ENCODE data around the gene NAALADL1. TPM values are rescaled to one million over a fixed set of nuclear protein-coding genes. Genes with fewer than 3 reads are reported as not detected.

Gene NAALADL1
- total and polyA plus RNA-seq, 2 of the 4 experiments (the other 2 are of a cell fraction) = 3.8 to 5.8 TPM

DNA sequence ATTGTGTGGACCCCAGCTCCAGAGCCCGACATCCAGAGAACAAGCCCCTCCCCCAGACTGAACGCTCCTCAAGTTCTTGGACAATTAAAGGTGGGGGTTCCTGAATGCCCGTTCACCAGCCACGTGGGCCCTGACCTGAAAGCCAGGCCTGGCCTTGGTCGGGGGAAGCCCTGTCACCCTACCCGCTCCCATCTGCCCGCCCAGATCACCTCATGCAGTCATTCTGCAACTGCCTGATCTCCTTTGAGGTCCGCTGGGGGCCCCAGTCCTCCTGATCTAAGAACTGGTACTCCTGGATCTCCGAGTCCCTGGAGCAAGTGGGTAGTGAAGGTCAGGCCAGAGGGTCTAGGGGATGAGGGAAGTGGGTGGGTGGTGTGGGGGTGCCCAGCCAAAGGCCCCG lies 9.1 kb upstream of the NAALADL1 start:
- Histone ChIP-seq H3K4ac (ENCODE audit: low read depth, low read length) (no peak overlapping the region), H3K9me1 (ENCODE audit: insufficient read depth, low read length) (no peaks in the 10 kb centered on the region; the same call in 1 of the 2 replicates), H3K14ac (replicated peaks; ENCODE audit: low read depth, low read length) (no peak overlapping the region), H3K56ac (ENCODE audit: extremely low read depth, insufficient read depth, low read length) (no peak overlapping the region), H2AK5ac (ENCODE audit: low read depth, low read length) (no peak overlapping the region), H3K4me2 (ENCODE audit: low read depth, low read length) (no peak overlapping the region), H3K23ac (ENCODE audit: low read depth, low read length) (no peak overlapping the region), H2AFZ (replicated peaks; ENCODE audit: low read length, poor library complexity) (no peak overlapping the region), H2BK5ac (ENCODE audit: low read depth, low read length, poor library complexity, severe bottlenecking) (no peak overlapping the region), H2BK15ac (ENCODE audit: low read depth, low read length) (no peak overlapping the region), H3K27ac (ENCODE audit: insufficient read depth, low read length) (no peak overlapping the region), H2BK120ac (ENCODE audit: low read depth, low read length) (no peak overlapping the region), H2AK9ac (replicated peaks; ENCODE audit: low read depth, low read length, poor library complexity) (no peak overlapping the region), H3K18ac (ENCODE audit: low read depth, low read length) (no peak overlapping the region), H4K20me1 (ENCODE audit: insufficient read depth, low read length) (no peaks in the 10 kb centered on the region), H4K8ac (ENCODE audit: low read depth in 2 of 2, low read length in 2 of 2) (no peak overlapping the region), H4K5ac (ENCODE audit: low read depth, low read length) (no peak overlapping the region), H4K91ac (ENCODE audit: insufficient read depth, low read depth, low read length) (no peak overlapping the region), H3K27me3 (ENCODE audit: control insufficient read depth, insufficient read depth, low read length) (peaks cover 8% of the 10 kb centered on the region; the same call in 1 of the 2 replicates), H3K36me3 (ENCODE audit: control insufficient read depth, insufficient read depth, low read length) (no peaks in the 10 kb centered on the region), H3K4me1 (ENCODE audit: control insufficient read depth, insufficient read depth, low read length) (no peaks in the 10 kb centered on the region), H2BK20ac (ENCODE audit: low read depth, low read length) (no peak overlapping the region), H3K4me3 (ENCODE audit: insufficient read depth, low read depth, low read length) (no peak overlapping the region), H3K79me1 (ENCODE audit: low read depth in 1 of 2, low read length in 2 of 2) (no peaks in the 10 kb centered on the region), H3K9me3 (ENCODE audit: control insufficient read depth, insufficient read depth, low read length) (no peaks in the 10 kb centered on the region), H3K9ac (ENCODE audit: low read depth, low read length) (no peak overlapping the region)
- ATAC-seq (ENCODE audit: low read depth) = no peak
- POLR2A ChIA-PET (ENCODE audit: unreplicated experiment) = no interaction called here
- 80% methylated on average over 2 of the region's 10 CpGs; no CpG with 5 or more reads in 1 of the 2 experiments for WGBS, 2 experiments (ENCODE audit: extremely low coverage in 2 of 2, insufficient read length in 1 of 2)
- intact Hi-C loops (cut with micrococcal nuclease) (no loop called here), dilution Hi-C loops (cut with HindIII; ENCODE audit: low sequenced_read_pairs, unreplicated experiment) (no loop called here), in situ Hi-C loops (cut with MboI; ENCODE audit: low sequenced_read_pairs) (no loop called here)
- TF ChIP-seq FOS (IDR thresholded peaks at IDR 0.05; ENCODE audit: low read depth, low read length) (no peak), CHD1 (IDR thresholded peaks at IDR 0.05; ENCODE audit: low read depth, low read length) (no peak), RFX5 (IDR thresholded peaks at IDR 0.05; ENCODE audit: low read depth, low read length) (no peak), SMC3 (IDR thresholded peaks at IDR 0.05; ENCODE audit: low read depth, low read length) (no peak), RAD21 (IDR thresholded peaks at IDR 0.05; ENCODE audit: low read length) (no peak), RCOR1 (IDR thresholded peaks at IDR 0.05; ENCODE audit: insufficient replicate concordance, low read length) (no peak)
- TF ChIP-seq, protein P1, sequence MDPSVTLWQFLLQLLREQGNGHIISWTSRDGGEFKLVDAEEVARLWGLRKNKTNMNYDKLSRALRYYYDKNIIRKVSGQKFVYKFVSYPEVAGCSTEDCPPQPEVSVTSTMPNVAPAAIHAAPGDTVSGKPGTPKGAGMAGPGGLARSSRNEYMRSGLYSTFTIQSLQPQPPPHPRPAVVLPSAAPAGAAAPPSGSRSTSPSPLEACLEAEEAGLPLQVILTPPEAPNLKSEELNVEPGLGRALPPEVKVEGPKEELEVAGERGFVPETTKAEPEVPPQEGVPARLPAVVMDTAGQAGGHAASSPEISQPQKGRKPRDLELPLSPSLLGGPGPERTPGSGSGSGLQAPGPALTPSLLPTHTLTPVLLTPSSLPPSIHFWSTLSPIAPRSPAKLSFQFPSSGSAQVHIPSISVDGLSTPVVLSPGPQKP (IDR thresholded peaks at IDR 0.05; ENCODE audit: borderline replicate concordance, low read depth, low read length) = no peak
- CTCF ChIA-PET = no interaction called here
- no TSS peak for BruUV-seq (replicated peaks)
- no peak for DNase-seq
